Left forelimb (tissue), 1 donor: ENCODE results near the gene DCP2.

Source experiments
- DNase-seq: peaks from one replicate; pipeline ENCODE4 v3.0.0-alpha.2; 2018; ENCODE audit warnings: low spot score

DCP2 gene

GRCh38 chr5:113022661-113023060 lies 46.1 kb downstream of the DCP2 start:
- no peak for DNase-seq

GRCh38 chr5:113024076-113024697 lies 47.6 kb downstream of the DCP2 start:
- DNase-seq = no peak

GRCh38 chr5:113025596-113025995 lies 49.0 kb downstream of the DCP2 start:
- no peak for DNase-seq

GRCh38 chr5:113026211-113026610 lies 49.6 kb downstream of the DCP2 start:
- DNase-seq = no peak

GRCh38 chr5:113027015-113027414 lies 50.4 kb downstream of the DCP2 start:
- no peak for DNase-seq

- DNase-seq = no peak
Measured at GRCh38 chr5:113027431-113027830, 50.8 kb downstream of the DCP2 start.

- no peak for DNase-seq
Measured at GRCh38 chr5:113029614-113030013, 53.0 kb downstream of the DCP2 start.

GRCh38 chr5:113031104-113031503 lies 54.5 kb downstream of the DCP2 start:
- DNase-seq = no peak

- DNase-seq = no peak
Measured at GRCh38 chr5:113031557-113031956, 55.0 kb downstream of the DCP2 start.

- DNase-seq = no peak
Measured at GRCh38 chr5:113034182-113034773, 57.7 kb downstream of the DCP2 start.

GRCh38 chr5:113035096-113035495 lies 58.5 kb downstream of the DCP2 start:
- DNase-seq = no peak

- no peak for DNase-seq
Measured at GRCh38 chr5:113036321-113036720, 59.7 kb downstream of the DCP2 start.

GRCh38 chr5:113036826-113037225 lies 60.2 kb downstream of the DCP2 start:
- no peak for DNase-seq

- DNase-seq = no peak
Measured at GRCh38 chr5:113038136-113038535, 61.5 kb downstream of the DCP2 start.

GRCh38 chr5:113038714-113039113 lies 62.1 kb downstream of the DCP2 start:
- no peak for DNase-seq

GRCh38 chr5:113039229-113039933 lies 62.8 kb downstream of the DCP2 start:
- DNase-seq = no peak

GRCh38 chr5:113039934-113040285 lies 63.3 kb downstream of the DCP2 start:
- DNase-seq = no peak

GRCh38 chr5:113040672-113041260 lies 64.2 kb downstream of the DCP2 start:
- no peak for DNase-seq

GRCh38 chr5:113042491-113043243 lies 66.1 kb downstream of the DCP2 start:
- no peak for DNase-seq

- no peak for DNase-seq
Measured at GRCh38 chr5:113043491-113043931, 66.9 kb downstream of the DCP2 start.

GRCh38 chr5:113044776-113045465 lies 68.3 kb downstream of the DCP2 start:
- DNase-seq = no peak

GRCh38 chr5:113047234-113047633 lies 70.6 kb downstream of the DCP2 start:
- no peak for DNase-seq
